Measurements from ENCODE around the gene FAHD2B.
"Not testable (repeated sequence)": the region's sequence is repeated elsewhere in the genome, so short reads cannot be mapped to it uniquely, and the experiment has no call there.

FAHD2B gene

GRCh38 chr2:97067279-97068004, 27.2 kb downstream of the FAHD2B start:
- DNase-seq = no peak

- not testable (repeated sequence) for DNase-seq
Measured at GRCh38 chr2:97066030-97066429, 28.7 kb downstream of the FAHD2B start.

DNA sequence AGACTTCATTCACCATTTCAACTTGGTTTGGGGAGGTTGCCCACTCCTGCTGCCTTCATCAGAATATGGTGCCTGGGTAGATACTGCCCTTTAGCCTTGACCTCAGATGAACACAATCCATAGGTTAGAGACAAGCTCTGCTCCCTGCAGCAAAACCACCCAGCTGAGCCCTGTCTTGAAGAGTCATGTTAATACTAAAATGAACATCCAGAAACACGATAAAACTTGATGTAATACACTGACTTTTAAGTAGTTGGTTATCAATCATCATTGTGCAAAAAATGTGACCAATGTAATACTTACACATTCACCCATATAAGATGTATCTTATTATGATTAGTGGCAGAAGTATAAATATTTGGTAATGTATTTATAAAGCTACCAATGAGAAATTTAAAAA, 32.7 kb downstream of the FAHD2B start:
- not testable (repeated sequence) for DNase-seq

- DNase-seq = not testable (repeated sequence)
Measured at GRCh38 chr2:97059782-97060181, 34.9 kb downstream of the FAHD2B start.

DNA sequence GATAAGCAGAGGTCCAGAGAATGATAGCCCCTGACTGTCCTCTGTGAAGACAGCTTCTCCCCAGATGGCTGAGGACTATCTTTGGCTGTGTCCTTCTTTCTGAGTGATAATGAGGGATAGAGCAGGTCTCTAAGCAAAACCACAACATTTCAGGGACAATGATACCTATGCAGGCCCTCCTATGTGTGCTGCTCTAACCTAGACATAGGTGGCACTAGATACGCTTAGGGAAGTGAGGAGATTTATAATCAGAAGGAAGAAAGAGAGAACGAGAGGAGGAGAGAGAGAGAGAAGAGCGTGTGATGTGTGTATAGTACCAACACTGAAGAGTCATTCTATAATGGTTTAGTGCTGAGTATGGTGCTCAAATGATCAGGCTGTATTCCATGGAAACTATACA, 38.5 kb downstream of the FAHD2B start:
- DNase-seq = not testable (repeated sequence)

GRCh38 chr2:97050032-97050431, 44.6 kb downstream of the FAHD2B start:
- DNase-seq = not testable (repeated sequence)

DNA sequence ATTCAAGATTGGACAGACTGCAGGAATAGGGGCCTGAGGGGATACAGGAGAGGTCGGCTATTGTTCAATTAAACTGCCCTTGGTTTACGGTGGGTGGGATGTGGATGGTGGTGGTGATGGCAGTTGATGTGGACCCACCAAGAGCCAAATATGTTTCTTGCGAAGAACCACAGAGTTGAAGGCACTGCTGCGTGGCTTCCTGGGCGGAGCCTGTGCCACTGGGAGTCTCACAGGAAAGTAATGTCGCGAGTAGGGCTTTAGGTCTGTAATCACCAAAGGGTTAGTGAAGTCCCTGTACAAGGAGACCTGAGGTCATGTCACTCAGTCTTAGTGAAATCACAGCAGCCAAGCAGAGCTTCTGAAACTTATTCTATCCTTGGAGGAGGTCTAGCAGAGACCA, 46.2 kb downstream of the FAHD2B start:
- DNase-seq = not testable (repeated sequence)

DNA sequence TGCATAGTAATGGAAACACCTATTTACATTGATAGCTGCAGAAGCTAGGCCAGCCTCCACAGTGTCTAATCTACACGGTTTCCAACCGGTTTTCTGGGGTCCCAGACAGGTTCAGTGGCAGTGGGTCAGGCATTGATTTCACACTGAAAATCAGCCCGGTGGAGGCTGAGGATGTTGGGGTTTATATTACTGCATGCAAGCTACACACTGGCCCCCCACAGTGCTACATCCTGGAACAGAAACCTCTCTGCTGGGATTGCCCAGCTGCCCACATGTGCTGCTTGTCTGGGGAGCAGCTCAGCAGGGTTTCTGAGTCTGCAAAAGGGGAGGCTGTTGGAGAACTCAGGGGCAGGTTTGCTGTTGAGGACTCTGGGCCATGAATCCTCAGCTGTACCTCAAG, 48.0 kb downstream of the FAHD2B start:
- DNase-seq = not testable (repeated sequence)

- DNase-seq = not testable (repeated sequence)
Measured at GRCh38 chr2:97045895-97046499, 48.7 kb downstream of the FAHD2B start.
